ENCODE results near the gene PAX9.

DNA sequence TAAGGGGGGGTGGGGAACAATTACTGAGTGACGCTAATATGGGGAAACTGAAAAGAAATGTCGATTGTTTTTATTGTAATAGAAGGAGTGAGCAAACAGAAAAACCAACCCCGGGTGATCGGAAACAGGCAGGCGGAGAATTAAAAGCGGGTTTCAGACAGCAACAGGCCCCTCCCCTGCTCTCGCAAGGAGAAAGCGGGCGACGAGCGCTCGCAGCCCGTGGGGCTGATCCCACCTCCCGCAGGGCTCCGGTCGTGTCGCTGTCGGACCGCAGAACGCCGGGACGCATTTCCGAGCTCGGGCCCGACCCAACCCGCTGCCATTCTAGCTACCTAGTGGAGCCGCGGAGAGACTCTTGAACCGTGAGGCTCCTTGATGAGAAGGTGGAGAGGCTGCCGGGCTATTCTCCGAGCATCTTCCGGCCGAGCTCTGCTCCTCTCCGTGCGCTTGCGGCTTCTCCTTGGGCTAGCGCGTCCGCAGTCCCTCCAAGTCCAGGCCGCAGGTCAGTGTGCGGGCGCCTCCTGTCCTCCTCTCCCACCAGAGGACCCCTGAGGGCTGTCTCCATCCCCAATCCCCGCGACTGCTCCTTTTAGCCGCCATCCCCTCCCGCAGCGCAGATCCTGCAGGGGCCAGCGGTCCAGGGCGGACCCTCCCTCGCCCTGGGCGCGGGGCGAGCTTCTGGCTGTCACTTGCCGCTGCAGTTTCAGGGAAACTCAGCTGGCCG lies 4.1 kb upstream of the PAX9 start:
- no peak for TF ChIP-seq EP300 (IDR thresholded peaks at IDR 0.05)
- TF ChIP-seq, protein P1, sequence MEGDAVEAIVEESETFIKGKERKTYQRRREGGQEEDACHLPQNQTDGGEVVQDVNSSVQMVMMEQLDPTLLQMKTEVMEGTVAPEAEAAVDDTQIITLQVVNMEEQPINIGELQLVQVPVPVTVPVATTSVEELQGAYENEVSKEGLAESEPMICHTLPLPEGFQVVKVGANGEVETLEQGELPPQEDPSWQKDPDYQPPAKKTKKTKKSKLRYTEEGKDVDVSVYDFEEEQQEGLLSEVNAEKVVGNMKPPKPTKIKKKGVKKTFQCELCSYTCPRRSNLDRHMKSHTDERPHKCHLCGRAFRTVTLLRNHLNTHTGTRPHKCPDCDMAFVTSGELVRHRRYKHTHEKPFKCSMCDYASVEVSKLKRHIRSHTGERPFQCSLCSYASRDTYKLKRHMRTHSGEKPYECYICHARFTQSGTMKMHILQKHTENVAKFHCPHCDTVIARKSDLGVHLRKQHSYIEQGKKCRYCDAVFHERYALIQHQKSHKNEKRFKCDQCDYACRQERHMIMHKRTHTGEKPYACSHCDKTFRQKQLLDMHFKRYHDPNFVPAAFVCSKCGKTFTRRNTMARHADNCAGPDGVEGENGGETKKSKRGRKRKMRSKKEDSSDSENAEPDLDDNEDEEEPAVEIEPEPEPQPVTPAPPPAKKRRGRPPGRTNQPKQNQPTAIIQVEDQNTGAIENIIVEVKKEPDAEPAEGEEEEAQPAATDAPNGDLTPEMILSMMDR (IDR thresholded peaks at IDR 0.05), result no peak
